ENCODE results near the gene FAXC.

DNA sequence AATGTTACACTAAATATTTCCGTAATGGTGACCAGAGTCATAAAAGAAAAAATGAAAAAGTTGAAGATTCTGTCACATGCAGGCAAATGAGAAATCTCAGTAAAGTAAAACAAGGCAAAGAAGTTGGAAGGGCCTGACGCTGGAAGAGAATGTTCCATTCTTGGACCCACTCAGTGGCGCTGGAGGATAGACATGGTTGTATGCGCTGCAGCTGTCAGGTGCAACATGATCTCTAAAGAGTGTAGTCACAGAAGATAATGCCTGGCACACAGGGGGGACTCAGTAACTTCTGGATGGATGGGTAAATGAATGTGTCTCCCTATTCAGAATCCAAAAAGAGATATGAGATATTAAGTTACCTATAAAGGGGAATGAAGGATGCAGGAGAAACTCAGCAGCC, 116.3 kb downstream of the FAXC start:
- TF ChIP-seq, protein P1, sequence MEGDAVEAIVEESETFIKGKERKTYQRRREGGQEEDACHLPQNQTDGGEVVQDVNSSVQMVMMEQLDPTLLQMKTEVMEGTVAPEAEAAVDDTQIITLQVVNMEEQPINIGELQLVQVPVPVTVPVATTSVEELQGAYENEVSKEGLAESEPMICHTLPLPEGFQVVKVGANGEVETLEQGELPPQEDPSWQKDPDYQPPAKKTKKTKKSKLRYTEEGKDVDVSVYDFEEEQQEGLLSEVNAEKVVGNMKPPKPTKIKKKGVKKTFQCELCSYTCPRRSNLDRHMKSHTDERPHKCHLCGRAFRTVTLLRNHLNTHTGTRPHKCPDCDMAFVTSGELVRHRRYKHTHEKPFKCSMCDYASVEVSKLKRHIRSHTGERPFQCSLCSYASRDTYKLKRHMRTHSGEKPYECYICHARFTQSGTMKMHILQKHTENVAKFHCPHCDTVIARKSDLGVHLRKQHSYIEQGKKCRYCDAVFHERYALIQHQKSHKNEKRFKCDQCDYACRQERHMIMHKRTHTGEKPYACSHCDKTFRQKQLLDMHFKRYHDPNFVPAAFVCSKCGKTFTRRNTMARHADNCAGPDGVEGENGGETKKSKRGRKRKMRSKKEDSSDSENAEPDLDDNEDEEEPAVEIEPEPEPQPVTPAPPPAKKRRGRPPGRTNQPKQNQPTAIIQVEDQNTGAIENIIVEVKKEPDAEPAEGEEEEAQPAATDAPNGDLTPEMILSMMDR (IDR thresholded peaks at IDR 0.05): no peak
- TF ChIP-seq RELA (CRISPR knock-in tag; IDR thresholded peaks at IDR 0.05; ENCODE audit: borderline replicate concordance) (no peak), ETV6 (CRISPR knock-in tag; IDR thresholded peaks at IDR 0.05) (no peak), NFYB (CRISPR knock-in tag; conservative IDR thresholded peaks at IDR 0.05; ENCODE audit: low read depth) (no peak), TP53 (CRISPR knock-in tag; IDR thresholded peaks at IDR 0.05) (no peak), ZBTB21 (CRISPR knock-in tag; IDR thresholded peaks at IDR 0.05; ENCODE audit: borderline replicate concordance) (no peak)
- TF ChIP-seq, protein P2, sequence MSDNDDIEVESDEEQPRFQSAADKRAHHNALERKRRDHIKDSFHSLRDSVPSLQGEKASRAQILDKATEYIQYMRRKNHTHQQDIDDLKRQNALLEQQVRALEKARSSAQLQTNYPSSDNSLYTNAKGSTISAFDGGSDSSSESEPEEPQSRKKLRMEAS (CRISPR knock-in tag; IDR thresholded peaks at IDR 0.05): no peak
- TF ChIP-seq, protein P3, sequence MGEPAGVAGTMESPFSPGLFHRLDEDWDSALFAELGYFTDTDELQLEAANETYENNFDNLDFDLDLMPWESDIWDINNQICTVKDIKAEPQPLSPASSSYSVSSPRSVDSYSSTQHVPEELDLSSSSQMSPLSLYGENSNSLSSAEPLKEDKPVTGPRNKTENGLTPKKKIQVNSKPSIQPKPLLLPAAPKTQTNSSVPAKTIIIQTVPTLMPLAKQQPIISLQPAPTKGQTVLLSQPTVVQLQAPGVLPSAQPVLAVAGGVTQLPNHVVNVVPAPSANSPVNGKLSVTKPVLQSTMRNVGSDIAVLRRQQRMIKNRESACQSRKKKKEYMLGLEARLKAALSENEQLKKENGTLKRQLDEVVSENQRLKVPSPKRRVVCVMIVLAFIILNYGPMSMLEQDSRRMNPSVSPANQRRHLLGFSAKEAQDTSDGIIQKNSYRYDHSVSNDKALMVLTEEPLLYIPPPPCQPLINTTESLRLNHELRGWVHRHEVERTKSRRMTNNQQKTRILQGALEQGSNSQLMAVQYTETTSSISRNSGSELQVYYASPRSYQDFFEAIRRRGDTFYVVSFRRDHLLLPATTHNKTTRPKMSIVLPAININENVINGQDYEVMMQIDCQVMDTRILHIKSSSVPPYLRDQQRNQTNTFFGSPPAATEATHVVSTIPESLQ (CRISPR knock-in tag; IDR thresholded peaks at IDR 0.05): no peak
- TF ChIP-seq, protein P4, sequence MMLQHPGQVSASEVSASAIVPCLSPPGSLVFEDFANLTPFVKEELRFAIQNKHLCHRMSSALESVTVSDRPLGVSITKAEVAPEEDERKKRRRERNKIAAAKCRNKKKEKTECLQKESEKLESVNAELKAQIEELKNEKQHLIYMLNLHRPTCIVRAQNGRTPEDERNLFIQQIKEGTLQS (CRISPR knock-in tag; conservative IDR thresholded peaks at IDR 0.05): no peak
